ENCODE data around the gene AFG1L. TPM values are rescaled to one million over a fixed set of nuclear protein-coding genes. Genes with fewer than 3 reads are reported as not detected.
"Not testable (repeated sequence)": the region's sequence is repeated elsewhere in the genome, so short reads cannot be mapped to it uniquely, and the experiment has no call there.

The AFG1L gene
- polyA plus RNA-seq, 10 donors, result 4.0 to 6.0 (median 5.0) TPM

DNA sequence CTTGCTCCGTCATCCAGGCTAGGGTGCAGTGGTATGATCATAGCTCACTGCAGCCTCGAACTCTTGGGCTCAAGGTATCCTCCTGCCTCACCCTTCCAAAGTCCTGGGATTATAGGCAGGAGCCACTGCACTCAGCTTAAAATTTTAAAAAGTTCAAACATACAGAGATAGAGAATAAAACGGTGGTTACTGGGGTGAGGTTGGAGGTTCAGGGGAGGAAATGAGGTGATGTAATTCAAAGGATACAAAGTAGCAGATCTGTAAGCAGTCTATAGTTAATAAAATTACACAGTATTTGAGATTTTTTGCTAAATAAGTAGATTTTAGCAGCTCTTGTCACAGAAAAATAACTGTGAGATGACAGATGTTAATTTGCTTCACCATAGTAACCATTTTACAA is 7.5 kb upstream of the AFG1L start:
- DNase-seq, result no peak

DNA sequence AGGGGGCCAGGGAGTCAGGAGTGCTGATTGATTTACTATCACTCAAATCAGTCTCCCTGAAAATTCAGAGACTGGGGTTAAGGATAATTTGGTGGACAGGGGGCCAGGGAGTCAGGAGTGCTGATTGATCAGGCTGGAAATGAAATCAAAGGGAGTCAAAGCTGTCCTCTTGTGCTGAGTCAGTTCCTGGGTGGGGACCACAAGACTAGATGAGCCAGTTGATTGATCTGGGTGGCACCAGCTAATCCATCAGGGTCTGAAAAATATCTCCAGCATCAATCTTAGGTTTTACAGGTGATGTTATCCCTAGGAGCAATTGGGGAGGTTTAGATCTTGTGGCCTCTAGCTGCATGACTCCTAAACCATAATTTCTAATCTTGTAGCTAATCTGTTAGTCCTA is 6.1 kb upstream of the AFG1L start:
- no peak for DNase-seq

DNA sequence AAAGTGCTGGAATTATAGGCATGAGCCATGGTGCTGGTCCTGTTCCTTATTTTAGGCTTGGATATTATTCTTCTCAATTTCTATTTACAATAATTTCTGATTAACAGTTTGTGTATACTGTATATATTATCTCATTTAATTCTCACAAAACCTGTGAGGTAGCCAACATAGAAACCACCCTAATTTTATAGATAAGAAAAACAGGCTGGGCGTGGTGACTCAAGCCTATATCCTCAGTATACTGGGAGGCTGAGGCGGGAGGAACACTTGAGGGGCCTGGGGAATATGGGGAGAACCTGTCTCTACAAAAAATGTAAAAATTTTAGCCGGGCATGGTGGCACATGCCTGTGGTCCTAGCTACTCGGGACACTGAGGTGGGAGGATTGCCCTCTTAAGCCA is 3.8 kb upstream of the AFG1L start:
- no peak for DNase-seq

DNA sequence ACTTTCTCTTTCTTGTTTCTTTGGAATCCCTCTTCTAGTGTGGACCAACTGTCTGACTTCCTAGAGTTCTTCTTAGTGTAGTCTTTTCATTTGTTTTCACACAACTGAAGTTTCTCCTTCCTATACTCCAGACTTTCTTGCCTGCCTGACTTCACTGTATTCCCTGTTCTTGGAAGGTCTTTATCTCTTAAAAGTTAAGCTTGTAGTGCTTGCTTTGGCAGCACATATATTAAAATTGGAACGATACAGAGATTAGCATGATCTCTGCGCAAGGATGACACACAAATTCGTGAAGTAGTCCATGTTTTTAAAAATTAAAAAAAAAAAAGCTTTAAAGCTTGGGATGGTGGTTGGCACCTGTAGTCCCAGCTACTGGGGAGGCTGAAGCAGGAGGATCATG is 2.3 kb upstream of the AFG1L start:
- not testable (repeated sequence) for DNase-seq

DNA sequence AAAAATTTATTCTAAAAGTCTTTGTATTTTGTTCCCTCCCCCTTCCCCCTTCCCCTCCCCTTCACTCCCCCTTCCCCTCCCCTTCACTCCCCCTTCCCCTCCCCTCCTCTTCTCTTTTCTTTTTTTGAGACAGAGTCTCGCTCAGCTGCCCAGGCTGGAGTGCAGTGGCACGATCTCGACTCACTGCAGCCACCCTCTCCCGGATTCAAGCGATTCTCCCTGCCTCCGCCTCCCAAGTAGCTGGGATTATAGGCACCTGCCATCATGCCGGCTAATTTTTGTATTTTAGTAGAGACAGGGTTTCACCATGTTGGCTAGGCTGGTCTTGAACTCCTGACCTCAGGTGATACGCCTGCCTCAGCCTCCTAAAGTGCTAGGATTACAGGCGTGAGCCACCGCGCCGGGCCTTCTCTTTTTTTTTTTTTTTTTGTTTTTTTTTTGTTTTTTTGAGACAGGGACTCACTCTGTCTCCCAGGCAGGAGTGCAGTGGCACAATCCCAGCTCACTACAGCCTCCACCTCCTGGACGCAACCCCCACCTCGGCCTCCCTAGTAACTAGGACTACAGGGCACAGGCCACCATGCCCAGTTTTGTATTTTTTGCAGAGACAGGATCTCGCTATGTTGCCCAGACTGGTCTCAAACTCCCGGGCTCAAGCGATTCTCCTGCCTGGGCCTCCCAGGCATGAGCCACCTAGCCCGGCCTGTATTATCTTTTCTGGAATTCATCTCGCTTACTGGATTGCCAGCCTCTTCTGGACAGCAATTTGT is 1.1 kb upstream of the AFG1L start:
- DNase-seq, result no peak

DNA sequence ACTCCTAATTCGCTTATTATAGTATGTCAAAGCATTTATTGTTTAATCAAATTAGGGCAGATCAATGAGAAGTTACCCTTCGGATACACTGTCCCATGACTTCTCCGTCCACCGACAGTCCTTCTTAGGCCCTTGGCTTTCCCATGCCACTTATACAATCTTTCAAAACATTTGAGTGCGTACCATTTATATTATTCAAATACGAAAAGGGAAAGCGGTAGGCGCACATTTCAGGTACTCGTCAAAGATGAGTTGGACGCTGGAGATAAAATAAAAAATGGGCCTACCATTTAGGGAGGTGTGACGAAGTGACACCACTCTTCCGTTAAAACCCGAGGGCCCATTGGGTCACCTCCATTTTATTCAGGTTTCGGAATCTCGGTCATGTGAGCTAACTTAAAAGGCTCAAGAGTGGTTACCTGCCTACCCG is 542 bp upstream of the AFG1L start:
- DNase-seq, result no peak

DNA sequence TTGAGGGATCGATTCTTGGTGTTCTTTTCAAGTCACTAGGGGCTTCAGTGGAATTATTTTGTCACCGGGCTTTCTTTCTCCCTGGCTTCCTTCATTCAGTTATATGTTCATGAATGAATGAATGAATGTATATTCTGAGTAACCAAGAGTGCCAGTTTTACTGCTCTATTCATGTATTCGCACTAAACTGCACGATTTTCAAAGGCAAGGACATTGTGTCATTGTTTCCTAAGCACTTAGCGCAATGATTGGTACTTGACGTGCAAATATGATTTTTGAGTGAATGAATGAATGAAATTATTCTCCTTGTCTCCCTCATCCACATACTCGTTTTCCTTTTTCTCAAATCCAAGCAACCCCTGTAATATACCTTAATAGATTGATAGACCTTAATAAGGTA is 822 bp downstream of the AFG1L start:
- no peak for DNase-seq

DNA sequence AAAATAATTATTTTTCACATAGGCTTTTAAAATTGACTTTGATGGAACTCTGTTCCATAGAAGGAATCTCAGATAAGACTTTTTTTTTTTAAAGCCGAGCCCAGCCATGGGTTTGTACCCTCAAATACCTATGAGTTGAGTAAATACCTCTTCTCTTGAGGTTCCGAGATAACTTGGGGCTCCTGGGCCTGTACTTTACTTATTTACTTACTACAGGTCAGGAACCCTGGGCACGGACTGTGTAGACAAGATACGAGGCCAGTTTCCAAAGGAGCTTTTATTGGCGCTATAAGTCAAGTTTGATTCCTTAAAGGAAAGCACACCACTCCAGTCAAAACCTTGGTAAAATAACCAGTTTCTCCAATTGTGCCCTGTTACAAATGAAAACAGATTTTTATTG is 7.5 kb downstream of the AFG1L start:
- DNase-seq, result no peak

DNA sequence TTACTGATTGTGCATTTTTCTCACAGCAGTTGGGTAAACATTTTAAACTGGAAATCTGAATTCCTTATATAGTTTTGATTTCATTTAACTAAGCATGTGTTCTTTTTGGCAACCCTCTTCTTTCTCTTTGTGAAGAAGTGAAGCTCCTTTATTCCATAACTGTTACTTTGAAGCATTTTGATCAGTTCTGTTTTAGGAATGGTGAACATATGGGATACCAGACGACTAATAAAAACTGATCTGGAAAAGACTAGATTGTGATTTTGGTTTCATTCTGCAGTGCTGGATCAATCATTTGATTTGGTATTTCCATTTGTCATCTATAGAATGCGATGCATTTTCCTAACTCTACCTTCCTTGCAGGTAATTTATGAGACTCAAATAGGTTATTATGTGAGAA is 9.8 kb downstream of the AFG1L start:
- no peak for DNase-seq

DNA sequence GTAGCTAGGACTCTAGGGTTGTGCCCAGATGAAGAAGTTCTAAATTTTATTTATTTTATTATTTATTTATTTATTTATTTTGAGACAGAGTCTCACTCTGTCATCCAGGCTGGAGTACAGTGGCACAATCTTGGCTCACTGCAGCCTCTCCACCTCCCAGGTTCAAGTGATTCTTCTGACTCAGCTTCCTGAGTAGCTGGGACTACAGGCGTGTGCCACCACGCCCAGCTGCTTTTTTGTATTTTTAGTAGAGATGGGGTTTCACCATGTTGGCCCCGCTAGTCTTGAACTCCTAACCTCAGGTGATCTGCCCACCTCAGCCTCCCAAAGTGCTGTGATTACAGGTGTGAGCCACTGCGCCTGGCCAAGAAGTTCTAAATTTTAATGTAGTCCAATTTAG is 13.8 kb downstream of the AFG1L start:
- DNase-seq, result not testable (repeated sequence)

DNA sequence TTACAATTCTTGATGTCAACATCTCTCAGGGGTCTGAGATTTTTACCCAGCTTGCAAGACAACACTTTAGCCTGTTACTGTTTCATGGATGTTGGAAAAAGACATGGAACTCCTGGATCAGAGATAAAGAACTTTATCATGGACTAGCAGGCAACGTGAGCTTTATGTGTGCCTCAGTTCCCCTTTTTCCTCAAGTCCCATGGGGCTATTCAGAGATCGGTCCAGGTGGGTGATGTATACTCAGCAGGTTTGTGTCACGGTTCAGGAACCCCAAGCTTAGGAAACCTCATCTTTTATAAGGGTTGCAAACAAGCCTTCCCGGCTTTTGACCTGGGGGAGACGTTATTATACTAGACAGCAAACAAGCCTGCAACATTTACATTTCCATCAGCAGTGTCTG is 15.0 kb downstream of the AFG1L start:
- DNase-seq, result no peak

DNA sequence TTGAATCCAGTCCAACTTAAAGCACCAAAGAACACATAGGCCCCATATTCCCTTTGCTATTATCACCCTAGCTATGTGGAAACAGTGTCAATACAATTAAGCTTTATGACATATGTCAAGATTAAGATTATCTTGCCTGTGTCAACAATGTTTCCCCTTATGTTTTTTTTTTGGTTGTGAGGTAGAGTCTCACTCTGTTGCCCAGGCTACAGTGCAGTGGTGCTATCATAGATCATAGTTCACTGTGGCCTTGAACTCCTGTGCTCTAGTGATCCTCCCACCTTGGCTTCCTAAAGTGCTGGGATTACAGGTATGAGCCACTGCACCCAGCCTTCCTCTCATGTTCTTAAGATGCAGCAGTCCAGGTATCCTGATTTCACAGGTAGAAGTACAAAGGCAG is 17.8 kb downstream of the AFG1L start:
- DNase-seq, result no peak

DNA sequence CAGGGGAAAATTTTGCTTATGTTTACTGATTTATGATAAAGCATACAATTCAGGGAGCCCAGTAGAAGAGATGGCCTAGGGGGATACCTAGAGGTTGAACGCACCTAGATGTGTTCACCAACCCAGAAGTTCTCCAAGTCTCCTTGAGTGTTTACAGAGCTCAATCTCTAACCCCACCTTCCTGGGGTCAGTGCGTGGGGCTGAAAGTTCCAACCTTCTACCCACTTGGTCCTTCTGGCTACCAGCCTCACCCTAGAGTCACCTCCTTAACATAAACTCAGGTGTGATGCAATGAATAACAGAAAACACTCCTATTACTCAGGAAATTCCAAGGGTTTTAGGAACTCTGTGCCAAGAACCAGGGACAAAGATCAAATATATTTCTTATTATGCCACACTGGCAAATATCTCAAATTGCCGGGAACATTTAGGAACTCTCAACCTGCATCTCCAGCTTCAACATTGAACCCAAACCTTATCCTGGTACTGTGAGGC is 26.4 kb downstream of the AFG1L start:
- DNase-seq, result no peak

DNA sequence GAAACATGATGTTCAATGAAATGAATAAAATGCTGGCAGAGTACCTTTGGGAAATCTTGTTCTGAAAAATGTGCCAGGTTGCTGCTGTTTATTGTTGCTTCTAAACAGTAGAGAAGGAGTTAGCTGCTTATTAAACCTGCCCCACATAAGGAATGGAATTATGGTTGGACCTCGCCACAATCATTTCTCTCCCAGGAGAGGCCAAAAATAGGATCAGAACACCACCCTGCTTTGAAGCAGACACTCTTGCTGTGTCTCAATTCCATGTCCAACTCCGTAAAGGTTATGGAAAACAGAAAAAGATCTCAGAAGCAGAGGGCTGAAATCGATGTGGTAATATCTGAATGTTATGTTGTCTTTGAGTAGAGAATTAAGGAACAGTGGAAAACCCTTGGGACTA is 27.9 kb downstream of the AFG1L start:
- DNase-seq, result peak in 1 of 3 donors; percentile 1

DNA sequence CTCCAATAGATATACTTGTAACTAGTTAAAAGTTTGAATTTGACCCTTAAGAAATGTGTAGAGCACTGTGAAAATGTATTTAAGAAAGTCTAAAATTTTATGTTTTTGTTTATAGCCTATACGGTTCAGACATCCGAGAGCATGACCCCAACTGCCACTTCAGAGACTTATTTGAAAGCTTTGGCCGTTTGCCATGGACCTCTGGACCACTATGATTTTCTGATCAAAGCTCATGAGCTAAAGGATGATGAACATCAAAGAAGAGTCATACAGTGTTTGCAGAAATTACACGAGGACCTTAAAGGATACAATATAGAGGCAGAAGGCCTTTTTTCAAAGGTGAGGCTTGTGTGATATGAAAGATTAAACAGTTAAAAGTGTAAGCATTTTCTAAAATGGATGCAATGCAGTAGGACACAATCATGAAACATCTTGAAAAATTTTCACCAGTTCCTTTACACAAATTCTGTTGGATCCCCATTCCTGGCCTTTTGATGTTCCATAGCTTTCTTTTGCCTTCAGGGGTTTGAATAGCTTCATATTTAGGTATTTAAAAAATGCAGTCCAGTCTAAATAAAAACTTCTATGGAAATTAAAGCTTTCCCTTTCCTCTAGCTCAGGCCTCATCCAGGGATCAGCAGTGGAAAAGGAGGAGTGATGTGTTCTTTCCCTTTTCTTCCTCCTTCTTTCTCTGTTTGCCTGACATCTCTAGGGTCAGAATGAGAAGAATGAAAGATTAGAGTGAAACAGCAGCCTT is 29.0 kb downstream of the AFG1L start:
- DNase-seq, result no peak

DNA sequence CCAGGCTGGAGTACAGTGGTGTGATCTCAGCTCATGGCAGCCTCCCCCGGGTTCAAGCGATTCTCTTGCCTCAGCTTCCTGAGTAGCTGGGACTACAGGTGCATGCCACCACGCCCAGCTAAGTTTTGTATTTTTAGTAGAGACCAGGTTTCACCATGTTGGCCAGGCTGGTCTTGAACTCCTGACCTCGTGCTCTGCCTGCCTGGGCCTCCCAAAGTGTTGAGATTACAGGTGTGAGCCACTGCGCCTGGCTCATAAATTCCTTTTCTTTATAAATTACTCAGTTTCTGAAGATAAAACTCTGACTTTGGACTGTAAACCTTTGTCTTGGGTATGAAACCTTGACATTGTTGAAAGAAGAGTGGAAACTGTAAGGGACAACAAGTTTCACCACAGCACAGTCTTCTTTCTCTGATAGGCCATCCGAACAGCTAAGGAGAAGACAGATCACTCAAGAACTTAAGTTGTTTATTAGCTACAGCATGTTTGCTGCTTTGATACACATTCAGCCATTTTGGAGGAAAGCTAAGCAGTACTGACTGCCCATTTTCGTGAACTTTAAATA is 35.4 kb downstream of the AFG1L start:
- DNase-seq, result not testable (repeated sequence)

DNA sequence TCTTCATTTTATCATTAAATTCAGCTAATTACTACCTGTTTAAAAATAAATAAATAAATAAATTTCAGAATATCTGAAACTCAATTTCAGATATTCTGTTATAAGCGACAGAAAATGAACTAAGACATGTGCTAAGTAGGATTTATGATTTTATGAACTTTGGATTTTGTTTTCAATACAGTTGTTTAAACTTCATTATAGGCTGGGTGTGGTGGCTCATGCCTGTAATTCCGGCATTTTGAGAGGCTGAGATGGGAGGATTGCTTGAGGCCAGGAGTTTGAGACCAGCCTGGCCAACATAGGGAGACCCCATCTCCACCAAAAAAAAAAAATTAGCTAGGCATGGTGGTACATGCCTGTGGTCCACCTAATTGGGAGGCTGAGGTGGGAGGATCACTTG is 36.0 kb downstream of the AFG1L start:
- DNase-seq, result no peak

DNA sequence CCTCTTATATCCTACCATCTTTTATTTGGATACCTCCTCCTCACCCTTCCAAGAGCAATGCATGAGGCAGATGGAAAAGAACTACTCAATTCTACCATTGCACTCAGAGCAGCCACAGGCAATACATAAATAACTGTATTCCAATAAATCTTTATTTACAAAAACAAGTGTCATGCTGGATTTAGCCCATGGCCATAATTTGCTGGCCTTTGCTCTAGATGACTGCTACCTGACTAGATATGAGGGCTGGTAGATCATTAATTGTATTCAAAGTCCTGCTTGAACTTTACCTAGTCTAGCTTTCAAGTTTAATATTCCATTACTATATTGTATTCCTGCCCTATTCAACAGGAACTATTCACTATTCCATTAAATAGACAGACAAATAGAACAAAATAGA is 37.1 kb downstream of the AFG1L start:
- no peak for DNase-seq

DNA sequence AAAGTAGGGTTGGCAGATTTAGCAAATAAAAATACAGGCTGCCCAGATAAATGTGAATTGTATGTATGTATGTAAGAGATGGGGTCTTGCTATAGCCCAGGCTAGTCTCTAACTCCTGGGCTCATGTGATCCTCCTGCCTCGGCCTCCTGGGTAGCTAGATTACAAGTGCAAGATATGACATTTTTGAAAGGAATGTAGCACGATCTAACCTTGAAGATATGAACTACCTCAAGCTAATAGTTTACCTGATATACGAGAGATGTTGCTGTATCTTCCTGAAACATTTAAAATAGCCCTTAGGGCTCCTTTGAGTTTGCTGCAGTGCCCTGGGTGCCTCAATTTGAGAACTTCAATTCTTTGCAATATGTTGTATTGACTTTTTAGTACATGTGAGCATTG is 42.1 kb downstream of the AFG1L start:
- DNase-seq, result no peak

DNA sequence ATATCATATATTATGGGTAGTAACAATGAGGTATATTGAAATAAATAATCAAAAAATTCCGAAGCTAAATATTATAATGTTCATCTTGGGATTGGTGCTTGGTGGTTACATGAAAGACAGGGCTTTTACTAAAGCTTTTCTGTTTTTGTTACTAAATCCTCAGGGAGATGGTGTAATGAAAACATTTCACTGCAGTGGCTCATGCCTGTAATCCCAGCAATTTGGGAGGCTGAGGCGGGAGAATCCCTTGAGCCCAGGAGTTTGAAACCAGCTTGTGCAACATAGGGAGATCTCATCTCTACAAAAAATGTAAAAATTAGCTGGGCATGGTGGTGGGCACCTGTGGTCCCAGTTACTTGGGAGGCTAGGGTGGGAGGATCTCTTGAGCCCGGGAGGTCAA is 42.9 kb downstream of the AFG1L start:
- no peak for DNase-seq

DNA sequence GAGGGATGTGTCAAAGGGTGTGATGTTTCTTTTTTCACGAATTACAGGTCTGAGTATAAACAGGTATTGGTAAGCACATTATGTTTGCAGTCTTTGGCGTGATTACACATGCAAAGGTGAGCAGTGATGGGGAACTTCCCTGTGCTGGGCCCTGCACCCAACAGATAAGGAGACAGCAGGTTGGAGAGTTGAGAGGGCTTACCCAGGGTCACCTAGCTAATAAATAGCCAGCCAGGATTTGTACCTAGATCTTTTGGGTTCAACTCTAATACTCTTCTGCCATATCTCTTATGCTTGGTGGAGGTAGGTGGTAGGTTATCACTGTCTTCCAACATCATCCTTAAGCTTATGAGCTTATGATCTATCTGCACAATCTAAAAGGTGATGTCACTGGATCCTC is 46.5 kb downstream of the AFG1L start:
- DNase-seq, result no peak

DNA sequence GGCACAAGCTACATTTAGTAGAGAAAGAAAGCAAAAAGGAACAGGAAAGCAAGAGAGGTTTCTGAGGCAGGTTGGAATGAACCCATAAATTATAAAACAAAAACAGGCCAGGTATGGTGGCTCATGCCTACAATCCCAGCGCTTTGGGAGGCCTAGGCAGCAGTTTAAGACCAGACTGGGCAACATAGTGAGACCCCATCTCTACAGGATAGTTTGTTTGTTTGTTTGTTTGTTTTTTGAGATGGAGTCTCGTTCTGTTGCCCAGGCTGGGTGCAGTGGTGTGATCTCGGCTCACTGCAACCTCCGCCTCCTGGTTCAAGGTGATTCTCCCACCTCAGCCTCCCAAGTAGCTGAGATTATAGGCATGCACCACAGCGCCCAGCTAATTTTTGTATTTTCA is 49.0 kb downstream of the AFG1L start:
- DNase-seq, result no peak

Data from muscle of back (tissue), 11 donors.